ENCODE data around the gene THY1. TPM values are rescaled to one million over a fixed set of nuclear protein-coding genes. Genes with fewer than 3 reads are reported as not detected.

THY1 gene
- total and polyA plus RNA-seq, 4 donors: 70.0 to 269 (median 168) TPM

- peaks cover 100% of the 10 kb centered on the region for H3K4me1 ChIP-seq (ENCODE audit: control insufficient read depth, insufficient read depth, low read length)
- H3K4me3 ChIP-seq (ENCODE audit: low read depth, low read length): no peak overlapping the region
- 38% methylated on average over 4 of the region's 5 CpGs for WGBS (ENCODE audit: insufficient coverage)
- H3K27ac ChIP-seq (ENCODE audit: low read depth, low read length): peak overlapping the region; percentile 99
- peaks cover 2% of the 10 kb centered on the region for H3K27me3 ChIP-seq (ENCODE audit: control insufficient read depth, insufficient read depth, low read length)
- H3K9me3 ChIP-seq (ENCODE audit: control insufficient read depth, insufficient read depth, low read length): no peaks in the 10 kb centered on the region
- H3K36me3 ChIP-seq (ENCODE audit: control insufficient read depth, insufficient read depth, low read length): peaks cover 16% of the 10 kb centered on the region
- peak in 4 of 6 donors; percentile 65 to 92 (median 84) for DNase-seq (ENCODE audit: low read depth in 4 of 6, low spot score in 6 of 6)
Measured at GRCh38 chr11:119373921-119374631, 48.9 kb downstream of the THY1 start.

DNA sequence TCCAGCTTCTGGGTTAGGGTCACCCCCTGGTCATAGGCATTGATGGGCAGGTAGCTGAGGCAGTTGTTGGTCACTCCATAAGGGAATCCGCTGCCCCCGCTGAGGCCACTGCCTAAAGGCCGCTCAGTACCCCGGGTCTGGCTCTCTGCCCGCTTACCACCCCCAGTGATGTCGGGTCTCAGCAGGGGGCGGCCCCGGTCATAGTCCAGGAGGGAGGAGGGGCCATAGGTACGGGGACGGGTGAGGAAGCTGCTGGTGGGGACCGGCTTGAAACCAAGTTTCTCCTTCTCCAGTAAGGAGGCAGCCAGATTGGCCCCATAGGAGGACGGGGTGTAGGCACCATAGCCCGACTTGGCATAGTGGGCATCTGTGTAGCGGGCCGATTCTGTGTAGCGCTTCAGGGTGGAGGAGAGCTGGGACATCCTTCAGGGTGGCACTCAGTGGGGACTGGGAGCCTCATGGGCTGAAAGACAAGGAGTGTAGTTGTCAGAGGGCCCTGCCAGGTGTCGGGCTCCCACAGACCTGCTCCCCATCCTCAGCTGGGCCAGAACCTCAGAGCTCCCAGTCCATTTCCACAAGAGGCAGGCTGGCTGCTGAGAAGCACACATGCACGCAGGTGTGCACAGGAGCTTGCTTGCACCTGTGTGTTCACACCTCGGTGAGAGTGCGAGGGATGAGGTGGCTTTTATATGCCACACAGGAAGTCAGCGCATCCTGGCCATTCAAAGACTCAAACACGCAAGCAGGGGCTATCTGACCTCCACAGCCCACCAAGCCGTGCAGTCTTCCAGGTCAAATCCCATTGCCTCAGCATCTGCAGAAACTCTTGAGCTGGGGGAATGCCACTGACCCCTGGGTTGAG is 49.7 kb downstream of the THY1 start:
- no peak overlapping the region for H3K4me3 ChIP-seq (ENCODE audit: low read depth, low read length)

GRCh38 chr11:119372260-119373058 is 50.5 kb downstream of the THY1 start:
- no peak for DNase-seq (ENCODE audit: low read depth in 4 of 6, low spot score in 6 of 6)
- peaks cover 2% of the 10 kb centered on the region for H3K27me3 ChIP-seq (ENCODE audit: control insufficient read depth, insufficient read depth, low read length)
- peaks cover 100% of the 10 kb centered on the region for H3K4me1 ChIP-seq (ENCODE audit: control insufficient read depth, insufficient read depth, low read length)
- peaks cover 16% of the 10 kb centered on the region for H3K36me3 ChIP-seq (ENCODE audit: control insufficient read depth, insufficient read depth, low read length)
- no peak overlapping the region for H3K4me3 ChIP-seq (ENCODE audit: low read depth, low read length)
- no peak overlapping the region for H3K27ac ChIP-seq (ENCODE audit: low read depth, low read length)
- 84% methylated on average over 24 of the region's 26 CpGs for WGBS (ENCODE audit: insufficient coverage)
- H3K9me3 ChIP-seq (ENCODE audit: control insufficient read depth, insufficient read depth, low read length): no peaks in the 10 kb centered on the region

More for the DNA sequence above, 49.7 kb downstream of the THY1 start:
- 80% methylated on average over 23 of the region's 23 CpGs for WGBS (ENCODE audit: insufficient coverage)
- H3K27ac ChIP-seq (ENCODE audit: low read depth, low read length): peak overlapping the region; percentile 99
- H3K36me3 ChIP-seq (ENCODE audit: control insufficient read depth, insufficient read depth, low read length): peaks cover 16% of the 10 kb centered on the region
- H3K9me3 ChIP-seq (ENCODE audit: control insufficient read depth, insufficient read depth, low read length): no peaks in the 10 kb centered on the region
- peaks cover 100% of the 10 kb centered on the region for H3K4me1 ChIP-seq (ENCODE audit: control insufficient read depth, insufficient read depth, low read length)
- H3K27me3 ChIP-seq (ENCODE audit: control insufficient read depth, insufficient read depth, low read length): peaks cover 2% of the 10 kb centered on the region
- no peak for DNase-seq (ENCODE audit: low read depth in 4 of 6, low spot score in 6 of 6)

DNA sequence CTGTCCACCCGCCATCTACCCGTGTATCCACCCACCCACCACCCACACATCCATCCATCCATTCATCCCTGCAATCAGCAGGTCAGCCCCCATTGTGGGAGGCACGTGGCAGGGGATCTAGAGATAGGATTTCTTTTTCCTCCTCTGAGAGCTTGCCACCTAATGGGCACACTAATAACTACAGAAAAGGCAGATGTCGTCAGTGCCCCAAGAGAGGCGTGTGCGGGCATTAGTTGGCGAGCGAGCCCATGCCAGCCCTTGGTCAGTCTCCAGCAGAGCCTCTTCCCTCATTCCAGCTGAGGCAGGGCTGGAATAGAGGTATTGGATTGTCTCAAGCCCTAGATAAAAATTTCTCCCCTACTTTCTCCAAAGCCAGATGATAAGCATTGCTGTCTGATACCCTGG is 51.2 kb downstream of the THY1 start:
- H3K27me3 ChIP-seq (ENCODE audit: control insufficient read depth, insufficient read depth, low read length): peaks cover 2% of the 10 kb centered on the region
- H3K4me1 ChIP-seq (ENCODE audit: control insufficient read depth, insufficient read depth, low read length): peaks cover 100% of the 10 kb centered on the region
- no peak overlapping the region for H3K27ac ChIP-seq (ENCODE audit: low read depth, low read length)
- no peak overlapping the region for H3K4me3 ChIP-seq (ENCODE audit: low read depth, low read length)
- 0% methylated on average over 1 of the region's 8 CpGs for WGBS (ENCODE audit: insufficient coverage)
- H3K9me3 ChIP-seq (ENCODE audit: control insufficient read depth, insufficient read depth, low read length): no peaks in the 10 kb centered on the region
- peak in 2 of 6 donors; percentile 64 to 78 for DNase-seq (ENCODE audit: low read depth in 4 of 6, low spot score in 6 of 6)
- peaks cover 16% of the 10 kb centered on the region for H3K36me3 ChIP-seq (ENCODE audit: control insufficient read depth, insufficient read depth, low read length)

- no peak for DNase-seq (ENCODE audit: low read depth in 4 of 6, low spot score in 6 of 6)
- Histone ChIP-seq H3K4me3 (ENCODE audit: low read depth, low read length) (no peak overlapping the region), H3K27ac (ENCODE audit: low read depth, low read length) (no peak overlapping the region)
Measured at GRCh38 chr11:119371067-119371601, 51.8 kb downstream of the THY1 start.

GRCh38 chr11:119370486-119371046 is 52.4 kb downstream of the THY1 start:
- Histone ChIP-seq H3K4me1 (ENCODE audit: control insufficient read depth, insufficient read depth, low read length) (peaks cover 99% of the 10 kb centered on the region), H3K27me3 (ENCODE audit: control insufficient read depth, insufficient read depth, low read length) (no peaks in the 10 kb centered on the region), H3K9me3 (ENCODE audit: control insufficient read depth, insufficient read depth, low read length) (no peaks in the 10 kb centered on the region), H3K4me3 (ENCODE audit: low read depth, low read length) (no peak overlapping the region), H3K27ac (ENCODE audit: low read depth, low read length) (peak overlapping the region; percentile 6), H3K36me3 (ENCODE audit: control insufficient read depth, insufficient read depth, low read length) (peaks cover 16% of the 10 kb centered on the region)
- no peak for DNase-seq (ENCODE audit: low read depth in 4 of 6, low spot score in 6 of 6)
- WGBS (ENCODE audit: insufficient coverage): 81% methylated on average over 7 of the region's 8 CpGs

More at GRCh38 chr11:119371067-119371601, 51.8 kb downstream of the THY1 start:
- Histone ChIP-seq H3K36me3 (ENCODE audit: control insufficient read depth, insufficient read depth, low read length) (peaks cover 16% of the 10 kb centered on the region), H3K9me3 (ENCODE audit: control insufficient read depth, insufficient read depth, low read length) (no peaks in the 10 kb centered on the region), H3K4me1 (ENCODE audit: control insufficient read depth, insufficient read depth, low read length) (peaks cover 99% of the 10 kb centered on the region), H3K27me3 (ENCODE audit: control insufficient read depth, insufficient read depth, low read length) (peaks cover 2% of the 10 kb centered on the region)
- WGBS (ENCODE audit: insufficient coverage): 52% methylated on average over 7 of the region's 8 CpGs

DNA sequence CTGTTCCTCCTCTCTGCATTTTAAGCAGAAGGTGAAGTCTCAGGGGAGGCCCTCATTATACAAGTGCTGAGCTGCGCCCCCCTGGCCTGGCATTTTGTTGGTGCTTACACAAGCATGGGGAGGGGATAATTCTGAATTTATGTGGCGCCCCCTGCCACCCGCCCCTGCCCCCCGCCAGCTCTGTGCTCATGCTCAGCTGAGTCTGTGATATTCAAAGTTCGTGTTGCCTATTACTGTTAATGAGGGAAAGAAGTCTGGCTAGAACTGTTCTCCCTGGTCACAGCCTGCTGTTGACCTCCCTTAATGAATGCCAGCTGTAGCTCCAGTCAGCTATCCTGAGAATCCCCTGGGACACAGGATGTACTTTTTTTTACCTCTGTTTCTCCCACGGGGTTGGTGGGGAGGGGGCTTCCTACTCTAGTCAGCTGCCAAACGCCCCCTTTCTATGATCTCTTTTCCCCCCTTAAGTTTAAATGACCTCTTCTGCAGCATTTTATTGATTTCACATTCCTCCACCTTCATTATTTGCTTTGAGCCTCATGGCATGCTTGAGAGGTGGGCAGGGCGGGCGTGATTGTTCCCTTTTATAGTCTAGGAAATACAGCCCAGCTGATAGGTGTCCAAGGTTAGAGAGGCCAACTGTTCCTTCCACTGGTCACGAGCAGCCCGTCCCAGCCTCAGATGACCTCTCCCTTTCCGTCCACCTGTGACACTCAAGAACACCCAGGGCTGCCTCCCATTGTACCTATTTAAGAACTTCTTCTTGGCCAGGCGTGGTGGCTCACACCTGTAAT is 53.6 kb downstream of the THY1 start:
- Histone ChIP-seq H3K27ac (ENCODE audit: low read depth, low read length) (peak overlapping the region; percentile 70), H3K9me3 (ENCODE audit: control insufficient read depth, insufficient read depth, low read length) (no peaks in the 10 kb centered on the region), H3K4me3 (ENCODE audit: low read depth, low read length) (no peak overlapping the region), H3K27me3 (ENCODE audit: control insufficient read depth, insufficient read depth, low read length) (no peaks in the 10 kb centered on the region), H3K36me3 (ENCODE audit: control insufficient read depth, insufficient read depth, low read length) (peaks cover 16% of the 10 kb centered on the region), H3K4me1 (ENCODE audit: control insufficient read depth, insufficient read depth, low read length) (peaks cover 99% of the 10 kb centered on the region)
- DNase-seq (ENCODE audit: low read depth in 4 of 6, low spot score in 6 of 6): no peak
- WGBS (ENCODE audit: insufficient coverage): 68% methylated on average over 7 of the region's 13 CpGs

DNA sequence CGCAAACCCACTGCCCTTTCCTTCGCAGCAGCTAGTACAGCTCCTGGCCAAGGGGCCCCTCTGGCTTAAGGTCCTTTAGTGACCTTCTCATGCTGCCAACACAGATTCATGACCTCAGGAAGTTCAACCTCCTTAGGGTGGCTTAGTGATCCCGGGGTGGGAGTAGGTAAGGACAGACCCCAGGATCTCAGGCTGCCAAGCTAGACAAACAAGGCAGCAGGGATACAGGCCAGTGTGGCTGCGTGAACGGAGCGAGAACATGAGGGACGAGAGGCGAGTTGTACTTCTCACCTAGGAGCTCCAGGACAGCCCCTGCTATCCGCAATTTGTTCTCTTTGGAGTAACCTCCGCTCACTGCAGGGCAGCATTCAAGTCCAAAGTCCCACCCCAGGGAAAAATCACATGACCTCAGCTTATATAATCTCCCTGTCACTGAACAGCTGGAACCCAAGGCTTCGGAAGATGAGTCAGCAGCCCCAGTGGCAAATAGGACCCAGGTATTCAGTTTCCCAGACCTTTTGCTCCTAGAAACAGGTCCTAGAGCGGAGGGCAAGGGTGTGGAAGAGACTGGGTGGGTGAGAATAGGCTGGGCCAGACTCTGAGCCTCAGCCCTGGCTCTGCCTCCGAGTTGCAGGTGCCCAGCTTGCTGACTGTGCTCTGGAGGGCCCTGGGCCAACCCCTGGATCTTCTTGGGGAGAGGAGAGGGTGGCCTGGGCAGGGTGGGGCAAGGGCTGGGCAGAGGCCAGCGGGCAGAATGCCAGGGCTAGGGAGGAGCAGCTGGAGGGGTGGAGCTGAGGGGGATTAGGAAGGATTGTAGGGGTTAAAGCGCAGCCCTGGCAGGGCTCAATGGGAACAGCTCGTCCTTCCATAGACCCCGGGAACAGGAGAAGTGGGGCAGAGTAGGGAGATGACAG is 54.6 kb downstream of the THY1 start:
- H3K9me3 ChIP-seq (ENCODE audit: control insufficient read depth, insufficient read depth, low read length): no peaks in the 10 kb centered on the region
- peaks cover 15% of the 10 kb centered on the region for H3K36me3 ChIP-seq (ENCODE audit: control insufficient read depth, insufficient read depth, low read length)
- peak in 1 of 6 donors; percentile 72 for DNase-seq (ENCODE audit: low read depth in 4 of 6, low spot score in 6 of 6)
- peak overlapping the region; percentile 70 for H3K27ac ChIP-seq (ENCODE audit: low read depth, low read length)
- no peaks in the 10 kb centered on the region for H3K27me3 ChIP-seq (ENCODE audit: control insufficient read depth, insufficient read depth, low read length)
- WGBS (ENCODE audit: insufficient coverage): 50% methylated on average over 17 of the region's 17 CpGs
- H3K4me1 ChIP-seq (ENCODE audit: control insufficient read depth, insufficient read depth, low read length): peaks cover 95% of the 10 kb centered on the region
- no peak overlapping the region for H3K4me3 ChIP-seq (ENCODE audit: low read depth, low read length)
